ENCODE measurements around the gene SERGEF.

Gene SERGEF

DNA sequence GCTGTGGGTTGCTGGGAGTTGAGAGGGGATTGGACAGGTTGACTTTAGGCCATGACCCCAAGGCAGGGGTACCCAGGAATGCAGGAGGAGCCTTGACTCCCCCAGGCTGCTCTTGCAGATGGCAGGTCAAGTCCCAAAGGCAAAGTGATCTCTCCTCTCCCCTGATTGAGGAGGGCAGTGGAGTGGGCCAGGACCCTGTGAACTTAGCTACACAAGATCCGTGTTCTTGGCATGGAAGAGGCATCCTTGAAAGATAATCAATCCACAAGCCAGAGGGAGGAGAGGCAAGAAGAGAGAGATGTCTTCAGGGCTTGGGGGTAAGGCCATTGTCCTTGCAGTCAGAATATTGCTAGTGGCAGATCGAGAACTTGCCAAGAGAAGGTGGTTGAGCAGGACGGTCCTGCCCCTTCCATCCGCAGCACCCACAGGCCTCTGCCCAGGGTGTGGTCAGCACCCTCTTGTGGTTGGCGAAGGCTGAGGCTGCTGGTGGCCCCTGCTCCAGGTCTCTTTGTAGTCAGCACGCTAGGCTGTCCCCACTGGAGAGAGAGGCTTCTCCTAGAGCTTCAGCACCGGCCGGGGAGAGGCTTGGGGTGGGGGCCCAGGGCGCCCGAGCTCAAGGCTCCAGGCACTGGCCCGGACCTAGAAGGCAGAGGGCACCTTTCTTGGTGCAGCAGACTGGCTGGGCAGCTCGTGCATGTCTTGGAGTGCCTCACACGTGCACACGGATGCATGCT is 232.8 kb downstream of the SERGEF start:
- no peak overlapping the region for H3K27ac Mint-ChIP-seq
- no peaks in the 10 kb centered on the region for H3K36me3 Mint-ChIP-seq (ENCODE audit: low read depth)
- H3K9me3 Mint-ChIP-seq, result no peaks in the 10 kb centered on the region
- H3K27me3 Mint-ChIP-seq, result no peaks in the 10 kb centered on the region
- no peak overlapping the region for H3K4me3 Mint-ChIP-seq
- no peaks in the 10 kb centered on the region for H3K4me1 Mint-ChIP-seq (ENCODE audit: low read depth)

DNA sequence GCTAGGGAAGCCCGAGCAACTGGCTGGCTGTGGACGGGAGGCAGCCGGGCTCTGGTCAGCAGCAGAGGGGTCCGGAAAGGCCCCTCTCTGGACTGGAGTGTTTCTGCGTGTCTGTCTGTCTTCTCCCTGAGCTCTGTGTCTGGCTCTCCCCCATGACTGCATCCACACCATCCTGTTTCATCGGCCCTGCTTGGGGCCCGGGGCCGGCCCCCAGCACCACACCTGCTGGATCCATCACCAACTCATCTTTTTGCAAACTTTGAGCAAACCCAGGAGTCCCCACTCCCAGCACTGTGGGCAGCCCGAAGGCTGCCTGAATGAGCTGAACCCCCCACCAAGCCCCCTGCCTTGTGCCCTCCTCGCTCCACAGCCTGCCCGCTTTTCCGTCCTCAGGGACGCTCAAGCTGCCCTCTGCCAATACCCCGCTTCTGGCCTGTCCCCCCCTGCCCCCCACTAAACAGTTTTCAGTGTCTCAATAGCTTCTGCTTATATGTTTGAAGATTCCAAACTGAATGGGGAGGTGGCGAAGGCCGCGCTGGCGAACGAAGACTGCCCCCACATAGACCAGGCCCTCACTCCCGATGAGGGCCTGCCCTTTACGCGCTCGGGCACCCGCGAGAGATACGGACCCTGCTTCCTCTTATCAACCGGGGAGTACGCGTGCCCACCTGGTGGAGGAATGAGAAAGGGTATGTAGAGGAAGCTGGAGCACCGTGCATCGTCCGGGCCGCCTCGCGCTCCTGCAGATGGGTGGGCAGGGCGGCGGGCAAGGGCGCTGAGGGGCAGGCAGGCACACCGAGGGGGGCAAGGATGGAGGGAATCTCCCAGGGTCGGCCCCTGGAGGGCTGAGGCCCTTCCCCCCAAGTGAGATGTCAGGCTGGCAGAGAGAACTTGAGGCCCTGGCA is 233.6 kb downstream of the SERGEF start:
- H3K27ac Mint-ChIP-seq, result no peak overlapping the region
- H3K4me1 Mint-ChIP-seq (ENCODE audit: low read depth), result no peaks in the 10 kb centered on the region
- no peaks in the 10 kb centered on the region for H3K36me3 Mint-ChIP-seq (ENCODE audit: low read depth)
- no peaks in the 10 kb centered on the region for H3K9me3 Mint-ChIP-seq
- no peaks in the 10 kb centered on the region for H3K27me3 Mint-ChIP-seq
- H3K4me3 Mint-ChIP-seq, result no peak overlapping the region

DNA sequence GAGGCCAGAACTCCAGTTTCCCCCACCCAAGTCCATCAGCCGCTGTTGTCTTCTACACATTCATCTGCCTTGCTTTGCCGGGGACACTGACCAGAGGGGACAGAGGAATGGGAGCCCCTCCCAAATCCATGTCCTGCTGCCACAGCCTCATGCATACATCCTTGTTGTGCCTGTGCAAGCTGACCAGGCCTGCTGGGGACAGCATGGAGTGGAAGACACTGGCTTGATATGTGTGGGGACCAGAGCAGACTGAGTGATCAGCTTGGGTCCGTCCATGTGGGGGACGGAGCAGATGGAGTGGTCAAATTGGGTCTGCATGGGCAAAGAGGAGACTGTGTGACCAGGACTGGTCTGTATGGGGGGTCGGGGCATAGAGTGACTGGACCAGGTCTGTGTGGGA is 234.5 kb downstream of the SERGEF start:
- Mint-ChIP-seq H3K4me3 (no peak overlapping the region), H3K27me3 (no peaks in the 10 kb centered on the region), H3K36me3 (ENCODE audit: low read depth) (no peaks in the 10 kb centered on the region), H3K9me3 (no peaks in the 10 kb centered on the region), H3K4me1 (ENCODE audit: low read depth) (no peaks in the 10 kb centered on the region), H3K27ac (no peak overlapping the region)

DNA sequence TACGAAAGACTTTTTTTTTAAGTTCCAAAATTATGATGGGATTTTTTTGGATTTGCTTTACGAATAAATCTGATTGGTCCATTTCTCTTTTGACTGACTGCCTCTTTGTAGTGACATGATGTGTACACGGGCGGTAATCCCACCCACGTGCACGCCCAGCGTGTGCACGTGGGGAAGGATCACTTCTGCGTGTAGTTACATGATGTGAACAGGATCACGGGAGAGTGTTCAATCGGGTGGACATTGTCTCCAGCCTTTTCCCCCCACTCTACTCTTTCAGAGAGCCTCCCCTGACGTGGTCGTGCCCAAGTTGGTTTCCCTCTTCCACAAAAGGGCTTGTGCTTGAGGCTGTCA is 235.1 kb downstream of the SERGEF start:
- Mint-ChIP-seq H3K4me3 (no peak overlapping the region), H3K27ac (no peak overlapping the region), H3K27me3 (no peaks in the 10 kb centered on the region), H3K9me3 (no peaks in the 10 kb centered on the region), H3K36me3 (ENCODE audit: low read depth) (no peaks in the 10 kb centered on the region), H3K4me1 (ENCODE audit: low read depth) (no peaks in the 10 kb centered on the region)

DNA sequence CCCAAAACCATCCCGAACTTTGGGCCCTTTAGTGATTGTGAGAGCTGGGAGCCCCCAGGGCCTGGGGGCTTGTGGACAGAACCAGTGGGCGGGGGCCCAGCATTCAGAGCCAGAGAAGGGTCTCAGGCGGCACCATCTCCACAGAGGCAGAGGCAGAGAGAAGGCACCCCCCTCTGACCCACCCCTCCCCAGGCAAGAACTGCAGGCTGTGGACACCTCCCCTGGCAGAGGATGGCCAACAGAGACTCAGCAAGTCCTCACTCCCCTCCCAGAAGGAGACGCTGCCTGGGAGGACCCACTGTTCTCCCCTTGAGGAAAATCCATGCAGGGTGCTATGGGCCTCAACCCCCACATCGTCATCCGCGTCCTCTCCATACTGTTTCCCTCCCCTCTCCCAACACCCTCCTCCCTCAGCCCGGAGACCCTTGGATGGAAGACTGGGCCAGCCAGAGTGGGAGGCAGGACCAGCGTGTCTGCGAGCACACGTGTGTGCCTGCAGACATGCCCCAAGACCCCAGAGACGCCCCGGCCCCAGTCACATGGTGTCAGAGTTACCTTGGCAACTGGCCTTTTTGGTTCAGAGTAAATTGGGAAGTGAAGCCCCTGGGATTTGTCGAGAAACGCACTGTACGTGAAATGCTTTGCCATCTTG is 235.6 kb downstream of the SERGEF start:
- no peaks in the 10 kb centered on the region for H3K9me3 Mint-ChIP-seq
- no peak overlapping the region for H3K27ac Mint-ChIP-seq
- no peak overlapping the region for H3K4me3 Mint-ChIP-seq

DNA sequence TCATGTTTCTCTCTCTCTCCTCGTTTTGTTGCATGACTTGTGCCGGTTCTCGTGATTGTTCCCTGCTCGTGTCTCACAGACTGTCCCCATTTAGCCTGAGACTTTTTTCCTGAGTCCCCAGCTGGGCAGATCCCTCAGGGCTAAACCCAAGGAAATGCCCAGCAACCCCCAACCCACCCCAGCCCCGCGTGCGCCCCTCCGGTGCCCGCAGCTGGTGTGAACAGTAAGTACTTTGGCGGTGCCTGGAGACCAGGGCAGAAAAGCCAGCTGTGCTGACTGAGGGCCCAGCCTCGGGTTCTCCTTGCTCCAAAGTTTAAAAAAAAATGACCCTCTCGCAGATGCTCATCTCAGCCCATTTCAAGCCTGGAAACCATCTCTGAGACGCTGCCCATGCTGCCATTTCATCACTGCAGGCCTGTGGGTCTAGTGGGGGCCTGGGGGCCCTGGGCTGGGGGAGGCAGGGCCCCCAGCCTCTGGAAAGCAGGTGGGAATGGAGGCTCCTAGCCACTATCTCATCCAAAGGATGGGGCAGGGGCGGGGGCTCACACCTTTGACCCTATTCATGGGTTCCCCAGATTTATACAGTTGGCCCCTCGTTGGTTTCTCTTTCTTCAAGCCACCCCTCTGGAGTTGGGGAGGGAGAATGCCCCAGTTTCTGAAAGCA is 236.5 kb downstream of the SERGEF start:
- Mint-ChIP-seq H3K4me1 (ENCODE audit: low read depth) (no peaks in the 10 kb centered on the region), H3K4me3 (no peak overlapping the region), H3K36me3 (ENCODE audit: low read depth) (no peaks in the 10 kb centered on the region), H3K27ac (no peak overlapping the region), H3K27me3 (no peaks in the 10 kb centered on the region), H3K9me3 (no peaks in the 10 kb centered on the region)

More for the DNA sequence above, 235.6 kb downstream of the SERGEF start:
- Mint-ChIP-seq H3K27me3 (no peaks in the 10 kb centered on the region), H3K4me1 (ENCODE audit: low read depth) (no peaks in the 10 kb centered on the region), H3K36me3 (ENCODE audit: low read depth) (no peaks in the 10 kb centered on the region)

DNA sequence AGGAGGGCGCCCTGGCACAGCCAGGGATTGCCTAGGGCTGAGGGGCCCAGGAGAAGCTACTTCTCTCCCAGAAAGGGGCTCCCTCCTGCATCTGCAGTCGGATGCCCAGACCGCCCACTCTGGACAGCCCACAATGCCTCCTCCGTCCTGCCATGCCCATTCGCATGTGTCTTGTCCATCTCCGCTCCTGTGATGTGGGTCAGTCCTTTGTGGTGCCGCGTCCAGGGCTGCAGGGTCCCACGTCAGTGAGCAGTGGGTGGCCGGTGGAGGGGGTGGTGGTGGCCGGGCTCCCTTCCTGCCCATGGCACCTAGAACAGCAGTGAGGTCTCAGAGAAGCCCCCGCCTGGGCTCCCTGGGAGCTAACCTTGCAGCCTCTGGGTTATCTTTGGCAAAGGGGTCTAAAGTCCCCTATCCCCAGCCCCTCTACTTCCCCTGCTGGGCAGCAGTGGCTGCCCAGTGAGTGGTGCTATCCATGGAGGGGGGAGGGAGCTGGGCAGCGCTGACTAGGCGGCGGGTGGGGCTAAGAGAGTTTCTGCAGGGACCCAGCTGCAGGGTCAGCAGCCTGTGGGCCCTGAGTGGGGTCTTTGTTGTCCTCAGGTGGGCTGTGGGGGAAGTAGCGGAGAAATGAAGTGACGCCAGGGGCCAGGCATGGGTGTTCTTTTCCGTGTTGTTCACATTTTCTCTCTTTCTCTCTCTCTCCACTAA is 237.2 kb downstream of the SERGEF start:
- Mint-ChIP-seq H3K36me3 (ENCODE audit: low read depth) (no peaks in the 10 kb centered on the region), H3K4me1 (ENCODE audit: low read depth) (no peaks in the 10 kb centered on the region), H3K4me3 (no peak overlapping the region), H3K9me3 (no peaks in the 10 kb centered on the region), H3K27ac (no peak overlapping the region), H3K27me3 (no peaks in the 10 kb centered on the region)

DNA sequence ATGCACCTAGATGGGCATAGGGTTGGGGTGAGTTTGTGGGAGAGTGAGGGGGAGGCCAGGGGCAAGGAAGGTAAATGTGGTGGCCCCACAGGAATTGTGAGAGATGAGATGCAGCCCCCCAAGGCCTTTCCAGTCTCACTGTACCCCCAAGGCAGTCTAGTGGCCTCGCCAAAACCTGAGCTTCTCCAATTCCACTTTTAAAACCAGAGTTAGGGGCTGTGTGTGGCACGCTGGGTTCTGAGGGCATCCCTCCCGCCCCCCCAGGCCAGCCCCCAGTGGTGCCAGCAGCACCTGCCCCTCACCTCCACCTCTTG is 237.9 kb downstream of the SERGEF start:
- no peak overlapping the region for H3K27ac Mint-ChIP-seq
- no peaks in the 10 kb centered on the region for H3K27me3 Mint-ChIP-seq
- no peaks in the 10 kb centered on the region for H3K9me3 Mint-ChIP-seq
- no peaks in the 10 kb centered on the region for H3K36me3 Mint-ChIP-seq (ENCODE audit: low read depth)
- H3K4me3 Mint-ChIP-seq, result no peak overlapping the region
- H3K4me1 Mint-ChIP-seq (ENCODE audit: low read depth), result no peaks in the 10 kb centered on the region

DNA sequence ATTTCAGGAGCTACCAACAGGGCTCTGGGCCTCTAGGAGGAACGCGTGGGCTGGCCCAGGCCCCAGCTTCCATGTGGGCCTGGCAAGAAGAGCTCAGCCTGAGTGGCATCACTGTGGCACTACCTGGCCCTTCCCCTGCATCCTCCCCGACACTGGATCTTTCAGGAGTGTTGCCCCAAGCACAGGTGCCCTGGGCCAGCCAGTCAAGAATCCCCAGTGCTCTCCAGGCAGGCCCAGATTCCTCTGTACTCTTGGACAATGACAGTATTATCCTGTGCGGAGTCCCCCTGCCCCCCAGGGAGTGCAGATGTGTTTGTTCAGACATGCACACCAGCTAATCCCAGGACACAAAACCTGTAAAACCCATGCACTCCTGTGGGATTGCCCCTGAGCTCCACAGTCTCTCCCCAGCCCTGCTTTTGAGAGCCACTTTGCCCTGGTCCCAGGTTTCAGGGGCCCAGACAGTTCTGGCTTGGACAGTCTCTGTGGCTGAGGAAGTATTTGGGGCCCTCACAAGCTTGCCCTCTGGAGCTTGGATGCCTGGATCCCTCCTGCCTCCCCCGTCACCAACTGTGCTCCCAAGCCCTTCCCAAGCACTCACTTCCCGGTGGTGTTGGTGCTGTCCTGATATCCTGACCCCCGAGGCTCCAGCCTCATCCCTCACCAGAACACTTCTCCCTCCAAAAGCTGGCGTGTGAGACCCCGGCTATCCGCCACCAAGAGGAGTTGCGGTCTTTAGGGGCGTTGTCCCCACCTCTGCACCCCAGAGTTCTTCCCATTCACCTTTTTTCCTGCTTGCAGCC is 238.4 kb downstream of the SERGEF start:
- Mint-ChIP-seq H3K4me1 (ENCODE audit: low read depth) (no peaks in the 10 kb centered on the region), H3K9me3 (no peaks in the 10 kb centered on the region), H3K27me3 (no peaks in the 10 kb centered on the region), H3K36me3 (ENCODE audit: low read depth) (no peaks in the 10 kb centered on the region), H3K27ac (no peak overlapping the region), H3K4me3 (no peak overlapping the region)

DNA sequence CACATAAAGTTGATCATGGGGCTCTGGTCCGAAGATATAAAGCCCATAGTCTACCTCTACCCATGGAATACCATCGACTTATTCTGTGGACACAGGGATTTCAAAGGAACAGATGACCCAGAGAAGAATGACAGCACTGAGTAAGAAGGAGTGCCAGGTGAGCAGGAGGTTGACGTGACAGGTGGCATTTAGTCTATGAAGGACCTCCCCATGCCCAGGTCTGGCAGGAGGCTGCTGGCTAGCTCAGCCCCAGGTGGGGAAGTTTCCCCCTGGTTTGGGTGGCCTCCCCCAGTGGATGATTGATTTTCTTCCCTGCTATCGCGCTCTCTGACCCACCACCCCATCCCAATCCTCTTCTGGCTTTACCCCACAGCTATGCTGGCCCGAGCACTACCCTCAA is 239.2 kb downstream of the SERGEF start:
- H3K27me3 Mint-ChIP-seq, result no peaks in the 10 kb centered on the region
- H3K36me3 Mint-ChIP-seq (ENCODE audit: low read depth), result no peaks in the 10 kb centered on the region
- H3K27ac Mint-ChIP-seq, result no peak overlapping the region
- H3K4me3 Mint-ChIP-seq, result no peak overlapping the region
- H3K9me3 Mint-ChIP-seq, result no peaks in the 10 kb centered on the region
- H3K4me1 Mint-ChIP-seq (ENCODE audit: low read depth), result no peaks in the 10 kb centered on the region

DNA sequence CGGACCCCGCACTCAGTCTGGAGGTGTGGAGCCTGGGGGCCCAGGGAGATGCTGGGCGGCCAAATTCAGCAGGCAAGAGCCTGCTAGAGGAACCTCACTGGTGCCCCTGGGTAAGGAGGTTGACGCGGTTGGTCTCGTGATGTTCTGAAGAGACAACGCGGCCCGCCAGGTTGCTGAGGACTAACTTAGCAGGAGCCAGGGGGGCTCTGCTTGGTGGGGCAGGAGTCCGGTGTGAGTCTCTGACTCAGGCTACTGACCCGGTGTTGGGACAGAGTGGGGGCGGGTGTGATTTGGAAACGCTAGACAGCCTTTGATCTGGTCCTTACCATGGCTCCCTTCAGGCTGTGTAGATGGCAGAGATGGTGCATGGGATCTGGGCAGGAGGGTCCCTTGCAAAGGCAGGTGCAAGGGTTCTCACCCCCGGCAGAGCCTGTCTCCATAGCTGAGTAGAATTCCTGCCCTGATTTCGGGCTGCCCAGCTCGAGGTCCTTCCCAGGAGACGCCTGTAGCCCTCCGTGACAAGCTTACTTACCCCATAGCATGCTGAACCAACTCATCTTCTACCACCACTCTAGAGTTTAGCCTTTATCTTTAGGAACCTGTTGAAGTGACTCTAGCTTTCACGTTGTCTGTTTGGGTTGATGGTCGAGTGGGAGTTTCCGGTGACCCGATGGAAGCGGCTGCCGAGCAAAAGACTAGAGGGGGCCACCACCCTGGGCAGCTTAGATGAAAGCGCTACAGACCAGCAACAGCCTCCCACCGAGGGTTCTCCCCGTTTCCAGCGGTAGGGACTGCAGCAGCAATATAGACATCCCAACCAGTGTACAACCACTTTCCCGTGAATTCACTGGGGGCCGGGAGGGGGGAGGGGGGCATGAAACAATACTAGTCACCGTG is 239.9 kb downstream of the SERGEF start:
- no peak overlapping the region for H3K27ac Mint-ChIP-seq
- no peak overlapping the region for H3K4me3 Mint-ChIP-seq
- H3K27me3 Mint-ChIP-seq, result no peaks in the 10 kb centered on the region
- no peaks in the 10 kb centered on the region for H3K9me3 Mint-ChIP-seq
- H3K36me3 Mint-ChIP-seq (ENCODE audit: low read depth), result no peaks in the 10 kb centered on the region
- H3K4me1 Mint-ChIP-seq (ENCODE audit: low read depth), result no peaks in the 10 kb centered on the region

DNA sequence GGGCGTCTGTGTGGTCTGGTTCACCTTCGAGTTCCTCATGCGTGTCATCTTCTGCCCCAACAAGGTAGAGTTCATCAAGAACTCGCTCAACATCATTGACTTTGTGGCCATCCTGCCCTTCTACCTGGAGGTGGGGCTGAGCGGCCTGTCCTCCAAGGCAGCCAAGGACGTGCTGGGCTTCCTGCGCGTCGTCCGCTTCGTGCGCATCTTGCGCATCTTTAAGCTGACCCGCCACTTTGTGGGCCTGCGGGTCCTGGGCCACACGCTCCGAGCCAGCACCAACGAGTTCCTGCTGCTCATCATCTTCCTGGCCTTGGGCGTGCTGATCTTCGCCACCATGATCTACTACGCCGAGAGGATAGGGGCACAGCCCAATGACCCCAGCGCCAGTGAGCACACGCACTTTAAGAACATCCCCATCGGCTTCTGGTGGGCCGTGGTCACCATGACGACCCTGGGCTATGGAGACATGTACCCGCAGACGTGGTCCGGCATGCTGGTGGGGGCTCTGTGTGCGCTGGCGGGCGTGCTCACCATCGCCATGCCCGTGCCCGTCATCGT is 240.9 kb downstream of the SERGEF start:
- Mint-ChIP-seq H3K4me3 (no peak overlapping the region), H3K9me3 (no peaks in the 10 kb centered on the region), H3K27me3 (no peaks in the 10 kb centered on the region), H3K4me1 (ENCODE audit: low read depth) (no peaks in the 10 kb centered on the region), H3K36me3 (ENCODE audit: low read depth) (no peaks in the 10 kb centered on the region), H3K27ac (no peak overlapping the region)

DNA sequence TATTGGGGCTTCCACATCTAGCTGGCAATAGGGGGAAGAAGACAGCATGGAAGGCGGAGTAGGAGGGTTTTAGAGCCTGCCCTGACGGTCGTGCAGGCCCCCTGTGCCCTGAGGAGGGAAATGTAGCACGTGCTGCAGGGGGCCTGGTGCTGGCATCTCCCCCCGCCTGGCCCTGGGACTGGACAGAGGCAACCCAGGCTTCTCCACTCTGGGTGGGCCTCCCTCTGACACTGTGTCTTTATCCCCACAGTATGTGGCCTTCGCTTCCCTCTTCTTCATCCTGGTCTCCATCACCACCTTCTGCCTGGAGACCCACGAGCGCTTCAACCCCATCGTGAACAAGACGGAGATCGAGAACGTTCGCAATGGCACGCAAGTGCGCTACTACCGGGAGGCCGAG is 241.4 kb downstream of the SERGEF start:
- no peak overlapping the region for H3K27ac Mint-ChIP-seq
- no peaks in the 10 kb centered on the region for H3K36me3 Mint-ChIP-seq (ENCODE audit: low read depth)
- no peaks in the 10 kb centered on the region for H3K9me3 Mint-ChIP-seq
- H3K4me1 Mint-ChIP-seq (ENCODE audit: low read depth), result no peaks in the 10 kb centered on the region
- no peaks in the 10 kb centered on the region for H3K27me3 Mint-ChIP-seq
- H3K4me3 Mint-ChIP-seq, result no peak overlapping the region
